Measurements from ENCODE around the gene DIPK1B. TPM values are rescaled to one million over a fixed set of nuclear protein-coding genes. Genes with fewer than 3 reads are reported as not detected.

DIPK1B gene
- total RNA-seq, 1 donor from 2014 or later, result 2.2 TPM

DNA sequence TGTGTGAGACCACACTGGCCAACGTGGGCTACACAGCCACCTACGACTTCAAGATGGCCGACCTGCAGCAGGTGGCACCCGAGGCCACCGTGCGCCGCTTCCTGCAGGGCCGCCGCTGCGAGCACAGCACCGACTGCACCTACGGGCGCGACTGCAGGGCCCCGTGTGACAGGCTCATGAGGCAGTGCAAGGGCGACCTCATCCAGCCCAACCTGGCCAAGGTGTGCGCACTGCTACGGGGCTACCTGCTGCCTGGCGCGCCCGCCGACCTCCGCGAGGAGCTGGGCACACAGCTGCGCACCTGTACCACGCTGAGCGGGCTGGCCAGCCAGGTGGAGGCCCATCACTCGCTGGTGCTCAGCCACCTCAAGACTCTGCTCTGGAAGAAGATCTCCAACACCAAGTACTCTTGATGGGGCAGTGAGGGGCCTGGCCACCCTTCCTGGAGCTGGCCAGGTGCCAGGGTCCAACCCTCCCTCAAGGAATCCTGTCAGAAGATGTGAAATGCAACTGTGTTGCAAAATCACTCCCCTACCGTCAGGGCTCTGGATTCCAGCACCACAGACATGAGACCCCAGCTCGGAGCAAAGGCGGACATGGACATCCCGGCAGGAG is 11.1 kb downstream of the DIPK1B start:
- H3K4me1 Mint-ChIP-seq, result peaks cover 39% of the 10 kb centered on the region
- peaks cover 59% of the 10 kb centered on the region for H3K36me3 Mint-ChIP-seq (ENCODE audit: low read depth)
- no peak overlapping the region for H3K4me3 Mint-ChIP-seq
- CTCF ChIA-PET, result interaction anchor here (0.6 kb wide), 1 partner anchor 52 kb away, joined by 3 read pairs; no protein-coding TSS in a partner anchor
- POLR2A ChIA-PET, result interaction anchor here (0.5 to 2.1 kb wide), 4 partner anchors 10 to 24 kb away, joined by 3 to 11 read pairs (median 4); no protein-coding TSS in a partner anchor
- H3K27me3 Mint-ChIP-seq, result no peaks in the 10 kb centered on the region
- no peak overlapping the region for H3K27ac Mint-ChIP-seq
- no peaks in the 10 kb centered on the region for H3K9me3 Mint-ChIP-seq
- intact Hi-C loops (cut with micrococcal nuclease), result no loop called here
- TF ChIP-seq, protein P1, sequence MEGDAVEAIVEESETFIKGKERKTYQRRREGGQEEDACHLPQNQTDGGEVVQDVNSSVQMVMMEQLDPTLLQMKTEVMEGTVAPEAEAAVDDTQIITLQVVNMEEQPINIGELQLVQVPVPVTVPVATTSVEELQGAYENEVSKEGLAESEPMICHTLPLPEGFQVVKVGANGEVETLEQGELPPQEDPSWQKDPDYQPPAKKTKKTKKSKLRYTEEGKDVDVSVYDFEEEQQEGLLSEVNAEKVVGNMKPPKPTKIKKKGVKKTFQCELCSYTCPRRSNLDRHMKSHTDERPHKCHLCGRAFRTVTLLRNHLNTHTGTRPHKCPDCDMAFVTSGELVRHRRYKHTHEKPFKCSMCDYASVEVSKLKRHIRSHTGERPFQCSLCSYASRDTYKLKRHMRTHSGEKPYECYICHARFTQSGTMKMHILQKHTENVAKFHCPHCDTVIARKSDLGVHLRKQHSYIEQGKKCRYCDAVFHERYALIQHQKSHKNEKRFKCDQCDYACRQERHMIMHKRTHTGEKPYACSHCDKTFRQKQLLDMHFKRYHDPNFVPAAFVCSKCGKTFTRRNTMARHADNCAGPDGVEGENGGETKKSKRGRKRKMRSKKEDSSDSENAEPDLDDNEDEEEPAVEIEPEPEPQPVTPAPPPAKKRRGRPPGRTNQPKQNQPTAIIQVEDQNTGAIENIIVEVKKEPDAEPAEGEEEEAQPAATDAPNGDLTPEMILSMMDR (IDR thresholded peaks at IDR 0.05), result no peak
- no peak for ATAC-seq (ENCODE audit: low read depth)
- DNase-seq, result no peak

DNA sequence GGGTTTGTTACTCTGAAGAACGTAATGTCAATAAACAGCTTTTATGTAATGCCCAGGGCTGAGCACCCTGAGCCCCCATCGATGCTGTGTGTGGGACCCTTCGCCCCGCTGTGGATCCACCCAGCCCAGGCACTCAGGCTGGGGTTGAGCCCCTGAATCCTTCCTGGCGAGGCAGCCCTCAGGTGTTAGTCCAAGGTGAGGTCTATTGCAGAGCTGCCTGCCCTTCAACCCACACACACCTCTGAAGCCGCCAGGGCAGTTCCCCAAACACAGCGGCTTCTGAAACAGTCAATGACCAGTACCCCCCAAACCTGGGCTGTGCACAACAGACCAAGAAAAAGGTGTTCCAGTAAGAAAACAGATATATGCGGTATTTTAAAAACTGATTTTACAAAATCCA is 11.6 kb downstream of the DIPK1B start:
- Mint-ChIP-seq H3K4me3 (no peak overlapping the region), H3K4me1 (peaks cover 36% of the 10 kb centered on the region), H3K9me3 (no peaks in the 10 kb centered on the region), H3K27ac (no peak overlapping the region), H3K27me3 (no peaks in the 10 kb centered on the region), H3K36me3 (ENCODE audit: low read depth) (peaks cover 59% of the 10 kb centered on the region)
- CTCF ChIA-PET, result no interaction called here
- POLR2A ChIA-PET, result interaction anchor here (0.5 to 0.8 kb wide), 2 partner anchors 23 to 24 kb away, joined by 3 to 5 read pairs; no protein-coding TSS in a partner anchor
- intact Hi-C loops (cut with micrococcal nuclease), result no loop called here
- ATAC-seq (ENCODE audit: low read depth), result no peak
- TF ChIP-seq, protein P1 (IDR thresholded peaks at IDR 0.05), result no peak
- no peak for DNase-seq

DNA sequence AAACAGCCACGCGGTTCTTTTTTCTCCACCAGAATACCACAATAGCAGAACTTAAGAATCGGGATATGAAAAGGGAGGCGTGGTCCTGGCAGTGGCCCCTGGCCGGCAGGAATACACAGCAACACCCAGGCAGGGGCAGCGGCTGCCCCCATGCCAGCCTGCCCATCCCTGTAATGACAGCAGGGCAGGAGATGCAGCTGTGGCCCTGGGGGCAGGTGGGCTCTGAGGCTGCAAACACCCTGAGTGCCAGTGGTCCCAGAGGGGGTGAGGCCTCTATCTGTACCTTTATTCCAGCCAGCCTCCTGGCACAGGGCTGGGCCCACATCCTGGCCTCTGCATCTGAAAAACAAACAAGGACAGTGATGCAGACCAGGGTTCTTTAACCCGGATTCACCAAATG is 12.4 kb downstream of the DIPK1B start:
- Mint-ChIP-seq H3K27me3 (no peaks in the 10 kb centered on the region), H3K9me3 (no peaks in the 10 kb centered on the region), H3K4me3 (no peak overlapping the region), H3K36me3 (ENCODE audit: low read depth) (peaks cover 59% of the 10 kb centered on the region), H3K4me1 (peaks cover 39% of the 10 kb centered on the region), H3K27ac (no peak overlapping the region)
- no peak for ATAC-seq (ENCODE audit: low read depth)
- no peak for DNase-seq
- POLR2A ChIA-PET, result interaction anchor here (1.4 kb wide), 1 partner anchor 25 kb away, joined by 3 read pairs; no protein-coding TSS in a partner anchor
- intact Hi-C loops (cut with micrococcal nuclease), result loop anchor here (1.0 to 5.0 kb wide), 2 partner anchors 28 to 37 kb away; partner anchors contain the start of gene AGPAT2
- TF ChIP-seq, protein P1 (IDR thresholded peaks at IDR 0.05), result no peak
- CTCF ChIA-PET, result no interaction called here

DNA sequence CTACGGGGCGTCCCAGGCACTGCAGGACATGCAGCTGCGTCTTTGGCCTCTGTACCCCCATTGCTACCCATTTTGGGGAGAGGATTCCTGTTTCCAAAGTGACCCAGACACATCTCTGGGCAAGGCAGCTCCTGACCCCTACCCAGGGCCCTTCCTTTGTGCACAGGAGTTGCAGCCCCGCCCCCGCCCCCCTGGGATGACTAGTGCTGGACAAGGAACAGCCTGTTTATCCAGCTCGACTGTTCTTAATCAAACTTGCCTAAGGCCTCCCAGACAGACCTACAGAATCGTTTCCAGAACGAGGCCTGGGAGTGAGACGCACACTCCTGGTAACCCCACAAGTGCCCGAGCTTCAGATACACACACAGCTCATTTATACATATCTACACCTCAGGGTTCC is 13.2 kb downstream of the DIPK1B start:
- no peak for DNase-seq
- no peak for ATAC-seq (ENCODE audit: low read depth)
- peaks cover 57% of the 10 kb centered on the region for H3K36me3 Mint-ChIP-seq (ENCODE audit: low read depth)
- ChIA-PET POLR2A (interaction anchor here (0.6 to 1.4 kb wide), 2 partner anchors 24 to 38 kb away, joined by 3 to 4 read pairs; no protein-coding TSS in a partner anchor), CTCF (no interaction called here)
- H3K9me3 Mint-ChIP-seq, result no peaks in the 10 kb centered on the region
- TF ChIP-seq, protein P1 (IDR thresholded peaks at IDR 0.05), result no peak
- H3K4me3 Mint-ChIP-seq, result peak overlapping the region; percentile 32
- no peak overlapping the region for H3K27ac Mint-ChIP-seq
- intact Hi-C loops (cut with micrococcal nuclease), result loop anchor here (1.0 to 5.0 kb wide), 2 partner anchors 29 to 38 kb away; partner anchors contain the start of gene AGPAT2
- H3K4me1 Mint-ChIP-seq, result peaks cover 38% of the 10 kb centered on the region
- no peaks in the 10 kb centered on the region for H3K27me3 Mint-ChIP-seq

DNA sequence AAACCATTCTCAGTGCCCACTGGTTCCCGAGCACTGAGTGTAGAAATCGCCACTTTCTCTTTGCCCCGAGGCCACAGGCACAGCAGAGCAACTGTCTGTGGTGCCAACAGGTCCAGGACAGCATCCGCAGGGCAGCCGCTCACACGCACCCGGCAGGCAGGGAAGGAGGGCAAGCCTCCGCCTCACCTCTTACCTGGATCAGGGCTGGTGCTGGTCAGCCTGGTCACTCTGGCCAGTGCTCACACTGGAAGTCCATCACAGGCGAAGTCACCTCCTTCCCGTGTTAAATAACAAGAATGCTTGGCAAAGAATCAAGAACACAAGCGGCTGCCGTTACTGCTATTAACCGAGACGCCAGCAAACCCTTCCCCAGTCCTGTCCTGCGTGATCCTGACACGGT is 13.7 kb downstream of the DIPK1B start:
- H3K4me1 Mint-ChIP-seq, result peaks cover 37% of the 10 kb centered on the region
- DNase-seq, result no peak
- peaks cover 53% of the 10 kb centered on the region for H3K36me3 Mint-ChIP-seq (ENCODE audit: low read depth)
- peak overlapping the region; percentile 95 for H3K4me3 Mint-ChIP-seq
- H3K27me3 Mint-ChIP-seq, result no peaks in the 10 kb centered on the region
- POLR2A ChIA-PET, result interaction anchor here (0.6 to 6.5 kb wide), 15 partner anchors 10 to 497 kb away, joined by 3 to 132 read pairs (median 12); partner anchors contain the start of genes AGPAT2, ANAPC2, LCN10 and LCN15
- no peaks in the 10 kb centered on the region for H3K9me3 Mint-ChIP-seq
- CTCF ChIA-PET, result interaction anchor here (1.2 to 4.0 kb wide), 2 partner anchors 23 to 32 kb away, joined by 4 to 22 read pairs; partner anchors contain the start of gene LCN8
- TF ChIP-seq, protein P1 (IDR thresholded peaks at IDR 0.05), result no peak
- ATAC-seq (ENCODE audit: low read depth), result no peak
- H3K27ac Mint-ChIP-seq, result peak overlapping the region; percentile 92
- intact Hi-C loops (cut with micrococcal nuclease), result loop anchor here (5.0 kb wide), 1 partner anchor 39 kb away; the partner anchor contains the start of gene AGPAT2
